ENCODE data around the gene ZSCAN21.
A peak's percentile ranks its signal among the peaks of the same experiment; 100 is the strongest.
"Not testable (repeated sequence)": the region's sequence is repeated elsewhere in the genome, so short reads cannot be mapped to it uniquely, and the experiment has no call there.

ZSCAN21 gene
- total RNA-seq, result 4.1 to 7.8 reads per million in 2 donors

GRCh38 chr7:100049441-100050291 is at the start of gene ZSCAN21:
Gene ZSCAN21 (plus strand): TSS chr7:100049774. CDS start chr7:100057007, 7,233 bp downstream.
- DNase-seq, result peak; percentile 58 to 79 (median 71)

GRCh38 chr7:100000239-100000638 is 49.3 kb upstream of the ZSCAN21 start:
- DNase-seq, result no peak

GRCh38 chr7:100003711-100004661 is 45.6 kb upstream of the ZSCAN21 start:
- DNase-seq, result no peak

GRCh38 chr7:100007887-100008286 is 41.7 kb upstream of the ZSCAN21 start:
- no peak for DNase-seq

- DNase-seq, result no peak
Observed at GRCh38 chr7:100008525-100008924, 41.0 kb upstream of the ZSCAN21 start.

GRCh38 chr7:100009952-100010351 is 39.6 kb upstream of the ZSCAN21 start:
- not testable (repeated sequence) for DNase-seq

- no peak for DNase-seq
Observed at GRCh38 chr7:100010901-100011300, 38.7 kb upstream of the ZSCAN21 start.

DNA sequence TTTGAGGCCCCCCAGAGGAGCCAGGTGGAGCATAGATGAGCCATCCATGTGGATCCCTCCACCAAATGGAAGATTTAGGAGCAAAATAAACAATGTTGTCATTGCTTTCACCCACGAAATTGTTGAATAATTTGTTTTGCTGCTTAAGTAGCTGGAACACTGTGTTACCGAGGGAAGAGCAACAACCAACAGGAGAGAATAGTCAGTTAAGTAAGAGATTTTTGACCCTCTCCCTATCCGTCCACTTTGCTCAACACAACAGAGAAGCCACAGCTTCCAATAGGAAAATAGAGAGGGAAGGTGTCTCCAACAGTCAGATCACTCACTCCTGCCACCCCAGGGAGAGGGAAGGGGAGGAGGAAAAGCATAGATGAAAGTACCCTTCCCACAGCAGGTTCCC is 38.1 kb upstream of the ZSCAN21 start:
- DNase-seq, result no peak

- not testable (repeated sequence) for DNase-seq
Observed at GRCh38 chr7:100012385-100013327, 36.9 kb upstream of the ZSCAN21 start.

- no peak for DNase-seq
Observed at GRCh38 chr7:100013328-100013676, 36.3 kb upstream of the ZSCAN21 start.

- peak; percentile 68 to 95 (median 77) for DNase-seq
Observed at GRCh38 chr7:100015232-100016214, 34.1 kb upstream of the ZSCAN21 start, which contains the start of gene ZKSCAN1. Gene ZKSCAN1 (plus strand): TSS chr7:100015596. CDS start chr7:100023507, 7,911 bp downstream.

DNA sequence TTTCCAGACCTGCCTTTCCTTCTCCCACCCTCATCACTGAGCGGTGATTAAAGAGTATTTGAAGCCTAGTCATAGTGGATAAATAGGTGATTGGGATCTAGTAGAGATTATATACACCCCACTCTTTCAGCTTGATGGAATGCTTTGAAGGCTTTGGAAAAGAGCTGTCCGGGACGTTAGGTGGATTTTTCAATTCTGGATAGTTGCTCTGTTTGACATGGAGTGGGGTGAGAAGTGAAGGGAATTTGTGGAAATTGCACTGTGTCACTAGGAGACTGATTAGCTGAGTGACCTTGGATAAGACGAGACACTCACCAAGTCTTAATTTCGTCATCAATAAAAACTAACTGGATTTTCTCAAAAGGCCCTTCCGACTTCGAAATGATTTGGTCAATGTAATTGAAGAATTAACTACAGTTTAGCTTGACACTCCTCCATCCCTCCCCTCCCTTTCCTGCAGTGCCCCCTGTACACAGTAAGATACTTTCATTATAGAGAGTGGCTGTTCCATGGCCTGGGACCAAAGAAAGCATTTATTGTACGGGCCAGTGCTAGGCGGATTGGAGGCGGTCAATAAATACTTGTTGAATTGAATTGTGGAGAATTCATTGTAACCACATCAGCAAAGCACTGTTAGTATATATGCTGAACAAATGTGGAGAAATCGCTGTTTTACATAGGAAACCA is 33.2 kb upstream of the ZSCAN21 start:
- DNase-seq, result no peak

DNA sequence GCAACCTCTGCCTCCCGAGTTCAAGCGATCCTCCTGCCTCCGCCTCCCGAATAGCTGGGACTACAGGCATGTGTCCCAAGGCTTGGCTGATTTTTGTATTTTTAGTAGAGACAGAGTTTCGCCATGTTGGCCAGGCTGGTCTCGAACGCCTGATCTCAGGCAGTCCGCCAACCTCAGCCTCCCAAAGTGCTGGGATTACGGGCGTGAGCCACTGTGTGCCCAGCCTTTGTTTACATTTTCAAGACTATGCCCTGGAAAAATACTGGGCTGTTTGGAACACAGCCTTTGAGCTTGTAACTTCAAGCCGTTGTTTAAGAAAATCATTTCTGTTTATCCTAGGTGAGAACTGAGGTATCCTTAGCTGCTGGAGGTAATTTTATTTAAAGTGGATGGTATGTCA is 32.3 kb upstream of the ZSCAN21 start:
- no peak for DNase-seq

GRCh38 chr7:100017875-100018274 is 31.7 kb upstream of the ZSCAN21 start:
- no peak for DNase-seq

- DNase-seq, result no peak
Observed at GRCh38 chr7:100019908-100020307, 29.7 kb upstream of the ZSCAN21 start.

DNA sequence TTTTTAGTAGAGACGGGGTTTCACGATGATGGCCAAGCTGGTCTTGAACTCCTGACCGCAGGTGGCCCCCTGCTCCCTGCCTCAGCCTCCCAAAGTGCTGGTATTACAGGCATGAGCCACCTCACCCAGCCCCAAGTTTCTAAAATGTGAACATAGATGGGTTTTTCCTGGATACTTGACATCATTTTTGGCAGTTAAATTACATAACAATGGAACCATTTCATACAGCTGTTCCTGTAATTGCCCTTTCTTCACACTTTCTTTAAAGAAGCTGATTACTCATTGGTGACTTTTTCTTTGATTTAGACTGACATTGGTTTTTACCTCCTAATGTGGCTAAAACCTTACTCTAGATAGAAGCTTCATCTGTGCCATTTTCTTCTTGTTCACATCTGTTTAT is 28.3 kb upstream of the ZSCAN21 start:
- no peak for DNase-seq

- DNase-seq, result no peak
Observed at GRCh38 chr7:100022621-100023020, 27.0 kb upstream of the ZSCAN21 start.

DNA sequence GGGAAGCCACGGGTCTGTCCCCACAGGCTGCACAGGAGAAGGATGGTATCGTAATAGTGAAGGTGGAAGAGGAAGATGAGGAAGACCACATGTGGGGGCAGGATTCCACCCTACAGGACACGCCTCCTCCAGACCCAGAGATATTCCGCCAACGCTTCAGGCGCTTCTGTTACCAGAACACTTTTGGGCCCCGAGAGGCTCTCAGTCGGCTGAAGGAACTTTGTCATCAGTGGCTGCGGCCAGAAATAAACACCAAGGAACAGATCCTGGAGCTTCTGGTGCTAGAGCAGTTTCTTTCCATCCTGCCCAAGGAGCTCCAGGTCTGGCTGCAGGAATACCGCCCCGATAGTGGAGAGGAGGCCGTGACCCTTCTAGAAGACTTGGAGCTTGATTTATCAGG is 26.0 kb upstream of the ZSCAN21 start:
- no peak for DNase-seq

GRCh38 chr7:100024020-100024619 is 25.5 kb upstream of the ZSCAN21 start:
- DNase-seq, result no peak

GRCh38 chr7:100027197-100027596 is 22.4 kb upstream of the ZSCAN21 start:
- DNase-seq, result no peak

Data from T-helper 2 cell (primary cell).